ENCODE results near the gene LAMA1.
"Not testable (repeated sequence)": the region's sequence is repeated elsewhere in the genome, so short reads cannot be mapped to it uniquely, and the experiment has no call there.

Gene LAMA1

DNA sequence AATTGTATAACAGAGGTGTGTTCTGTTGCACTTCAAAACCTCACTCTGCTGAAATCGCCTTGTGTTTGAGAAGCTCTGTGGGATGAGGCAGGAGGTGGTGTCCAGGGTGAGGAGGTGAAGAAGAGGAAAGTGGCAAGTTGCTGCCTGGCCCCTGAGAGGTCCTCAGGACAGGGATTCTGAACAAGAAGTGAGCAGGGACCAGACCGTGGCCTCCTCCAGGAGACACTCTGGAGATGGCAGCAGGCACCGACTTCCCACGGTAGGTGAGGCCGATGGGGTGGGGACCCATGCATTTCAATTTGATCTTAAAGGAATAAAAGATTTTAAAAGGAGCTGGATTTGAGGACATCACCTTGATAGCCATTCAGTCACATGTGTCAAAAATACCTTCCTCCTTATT is 37.5 kb upstream of the LAMA1 start:
- TF ChIP-seq, protein P1, sequence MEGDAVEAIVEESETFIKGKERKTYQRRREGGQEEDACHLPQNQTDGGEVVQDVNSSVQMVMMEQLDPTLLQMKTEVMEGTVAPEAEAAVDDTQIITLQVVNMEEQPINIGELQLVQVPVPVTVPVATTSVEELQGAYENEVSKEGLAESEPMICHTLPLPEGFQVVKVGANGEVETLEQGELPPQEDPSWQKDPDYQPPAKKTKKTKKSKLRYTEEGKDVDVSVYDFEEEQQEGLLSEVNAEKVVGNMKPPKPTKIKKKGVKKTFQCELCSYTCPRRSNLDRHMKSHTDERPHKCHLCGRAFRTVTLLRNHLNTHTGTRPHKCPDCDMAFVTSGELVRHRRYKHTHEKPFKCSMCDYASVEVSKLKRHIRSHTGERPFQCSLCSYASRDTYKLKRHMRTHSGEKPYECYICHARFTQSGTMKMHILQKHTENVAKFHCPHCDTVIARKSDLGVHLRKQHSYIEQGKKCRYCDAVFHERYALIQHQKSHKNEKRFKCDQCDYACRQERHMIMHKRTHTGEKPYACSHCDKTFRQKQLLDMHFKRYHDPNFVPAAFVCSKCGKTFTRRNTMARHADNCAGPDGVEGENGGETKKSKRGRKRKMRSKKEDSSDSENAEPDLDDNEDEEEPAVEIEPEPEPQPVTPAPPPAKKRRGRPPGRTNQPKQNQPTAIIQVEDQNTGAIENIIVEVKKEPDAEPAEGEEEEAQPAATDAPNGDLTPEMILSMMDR (IDR thresholded peaks at IDR 0.05; ENCODE audit: low read depth, low read length, missing control alignments), result no peak
- in situ Hi-C loops (cut with HindIII; ENCODE audit: low sequenced_read_pairs), result no loop called here
- no peak for DNase-seq (ENCODE audit: low read depth)
- H3K4me3 ChIP-seq (ENCODE audit: low read depth, low read length), result no peak overlapping the region

DNA sequence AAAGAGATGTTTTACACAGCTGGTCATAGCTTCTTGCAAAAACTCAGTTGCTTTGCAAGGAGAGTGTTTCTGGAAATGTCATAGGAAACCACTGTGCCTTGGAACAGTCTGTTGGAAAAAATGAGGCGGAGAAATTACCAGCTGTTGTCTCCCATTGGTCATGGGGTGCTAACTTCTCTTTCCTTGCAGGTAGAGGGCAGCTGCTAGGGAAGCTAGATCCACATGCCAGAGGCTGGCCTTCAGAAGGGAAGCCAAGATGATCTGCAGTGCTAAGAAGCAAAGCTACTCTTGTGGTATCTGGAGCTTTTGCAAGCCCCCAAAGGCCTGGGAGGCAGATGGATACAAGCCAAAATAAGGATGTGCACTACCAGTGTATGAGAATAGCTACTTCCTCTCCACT is 34.8 kb upstream of the LAMA1 start:
- in situ Hi-C loops (cut with HindIII; ENCODE audit: low sequenced_read_pairs), result no loop called here
- DNase-seq (ENCODE audit: low read depth), result no peak
- no peak overlapping the region for H3K4me3 ChIP-seq (ENCODE audit: low read depth, low read length)
- TF ChIP-seq, protein P1 (IDR thresholded peaks at IDR 0.05; ENCODE audit: low read depth, low read length, missing control alignments), result no peak

DNA sequence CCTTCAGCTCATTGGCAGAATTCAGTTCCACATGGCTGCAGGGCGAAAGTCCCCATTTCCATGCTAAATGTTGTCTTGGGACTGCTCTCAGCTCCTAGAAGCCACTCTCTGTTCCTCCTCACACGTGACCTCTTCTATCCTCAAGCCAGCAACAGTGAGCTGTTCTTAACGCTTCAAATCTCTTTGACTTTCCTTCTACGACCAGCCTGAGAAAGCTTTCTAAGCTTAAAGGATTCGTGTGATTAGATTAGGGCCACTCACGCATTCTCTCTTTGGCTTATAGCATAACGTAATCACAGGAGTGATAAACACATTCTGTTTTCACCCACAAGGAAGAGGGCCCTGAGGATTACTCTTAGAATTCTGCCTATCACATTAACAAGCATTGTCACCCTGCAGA is 29.8 kb upstream of the LAMA1 start:
- in situ Hi-C loops (cut with HindIII; ENCODE audit: low sequenced_read_pairs), result no loop called here
- TF ChIP-seq, protein P1 (IDR thresholded peaks at IDR 0.05; ENCODE audit: low read depth, low read length, missing control alignments), result no peak
- DNase-seq (ENCODE audit: low read depth), result no peak
- no peak overlapping the region for H3K4me3 ChIP-seq (ENCODE audit: low read depth, low read length)

DNA sequence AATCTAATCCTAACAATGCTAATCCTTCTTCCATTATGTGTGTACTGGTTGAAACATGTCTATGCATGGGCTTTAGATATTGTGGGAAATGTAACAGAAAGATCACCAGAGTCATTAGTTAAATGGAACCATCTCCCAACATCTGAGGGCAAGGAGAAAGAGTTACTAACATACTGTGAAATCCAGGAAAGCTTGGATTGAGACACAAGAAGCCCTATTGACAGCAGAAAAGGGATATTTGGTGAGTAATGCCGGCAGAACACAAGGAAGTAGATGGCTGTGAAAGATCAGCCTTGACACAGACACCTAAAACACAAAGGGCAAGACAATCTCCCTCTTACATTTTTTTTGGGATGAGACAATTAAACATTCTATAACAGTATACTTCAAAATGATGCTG is 28.5 kb upstream of the LAMA1 start:
- DNase-seq (ENCODE audit: low read depth), result no peak
- in situ Hi-C loops (cut with HindIII; ENCODE audit: low sequenced_read_pairs), result no loop called here
- H3K4me3 ChIP-seq (ENCODE audit: low read depth, low read length), result no peak overlapping the region
- TF ChIP-seq, protein P1 (IDR thresholded peaks at IDR 0.05; ENCODE audit: low read depth, low read length, missing control alignments), result no peak

DNA sequence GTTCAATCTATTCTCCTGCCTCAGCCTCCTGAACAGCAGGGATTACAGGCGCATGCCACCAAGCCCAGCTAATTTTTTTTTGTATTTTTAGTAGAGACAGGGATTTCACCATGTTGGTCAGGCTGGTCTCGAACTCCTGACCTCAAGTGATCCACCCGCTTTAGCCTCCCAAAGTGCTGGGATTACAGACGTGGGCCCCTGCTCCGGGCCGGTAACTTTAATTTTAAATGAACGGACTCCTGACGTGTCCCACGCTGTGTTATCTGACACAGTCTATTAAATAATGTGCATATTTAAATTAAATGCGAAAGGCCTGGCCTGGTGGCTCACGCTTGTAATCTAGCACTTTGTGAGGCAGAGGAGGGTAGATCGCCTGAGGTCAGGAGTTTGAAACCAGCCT is 27.3 kb upstream of the LAMA1 start:
- H3K4me3 ChIP-seq (ENCODE audit: low read depth, low read length); in situ Hi-C loops (cut with HindIII; ENCODE audit: low sequenced_read_pairs); DNase-seq (ENCODE audit: low read depth): not testable (repeated sequence)

DNA sequence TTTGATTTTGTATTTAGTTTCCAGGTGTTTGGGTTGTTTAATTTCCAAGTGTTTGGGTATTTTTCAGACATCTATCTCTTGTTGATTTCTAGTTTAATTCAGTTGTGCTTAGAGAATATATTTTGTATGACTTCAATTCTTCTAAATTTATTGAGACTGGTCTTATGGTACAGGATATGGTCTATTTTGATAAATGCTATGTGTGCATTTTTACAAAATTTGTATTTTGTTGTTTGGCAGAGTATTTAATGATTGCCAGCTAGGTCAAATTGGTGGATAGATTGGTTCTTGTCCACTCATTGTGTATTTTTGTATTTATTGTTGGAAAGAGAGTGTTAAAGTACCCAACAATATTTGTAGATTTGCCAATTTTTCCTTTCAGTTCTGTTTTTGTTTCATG is 23.7 kb upstream of the LAMA1 start:
- no peak overlapping the region for H3K4me3 ChIP-seq (ENCODE audit: low read depth, low read length)
- TF ChIP-seq, protein P1 (IDR thresholded peaks at IDR 0.05; ENCODE audit: low read depth, low read length, missing control alignments), result no peak
- in situ Hi-C loops (cut with HindIII; ENCODE audit: low sequenced_read_pairs), result no loop called here
- no peak for DNase-seq (ENCODE audit: low read depth)

DNA sequence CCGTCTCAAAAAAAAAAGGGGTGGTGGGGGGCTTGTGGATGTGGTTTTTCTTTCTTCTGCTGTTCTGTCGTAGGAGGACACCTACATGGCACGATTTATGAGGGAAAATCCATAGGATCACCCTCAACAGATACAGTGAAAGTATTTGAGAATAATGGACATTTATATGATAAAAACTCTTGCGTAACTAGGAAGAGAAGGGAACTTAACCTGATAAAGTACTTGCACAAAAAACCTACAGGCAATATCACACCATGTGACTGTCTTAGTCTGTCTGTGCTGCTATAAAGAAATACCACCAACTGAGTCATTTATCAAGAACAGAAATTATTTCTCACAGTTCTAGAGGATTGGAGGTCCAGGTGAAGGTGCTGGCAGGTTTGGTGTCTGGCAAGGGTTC is 21.8 kb upstream of the LAMA1 start:
- TF ChIP-seq, protein P1 (IDR thresholded peaks at IDR 0.05; ENCODE audit: low read depth, low read length, missing control alignments), result no peak
- no peak overlapping the region for H3K4me3 ChIP-seq (ENCODE audit: low read depth, low read length)
- DNase-seq (ENCODE audit: low read depth), result no peak
- in situ Hi-C loops (cut with HindIII; ENCODE audit: low sequenced_read_pairs), result no loop called here
